Transverse colon (tissue), 4 donors: ENCODE results near the gene KLHL9.

Experiments used
- CTCF ChIP-seq, 5 experiments: fragments of 200-600 bp in 3 of 5; fragments of 450-650 bp in 2 of 5; sonication (generic) in 3 of 5; IDR thresholded peaks; 1 replicate in 2 of 5; 2 replicates in 3 of 5; pipeline ENCODE4 v1.5.1; 2016 to 2017; ENCODE audit warnings: antibody characterized with exemption in 5 of 5, inconsistent platforms in 3 of 5, mild to moderate bottlenecking in 2 of 5, moderate library complexity in 1 of 5
- POLR2A ChIP-seq: fragments of 450-650 bp; IDR thresholded peaks from one replicate; pipeline ENCODE4 v1.6.1; 2016; ENCODE audit warnings: antibody characterized with exemption, mild to moderate bottlenecking, moderate library complexity
- POLR2AphosphoS5 ChIP-seq, 3 donors: sonication (generic); formaldehyde crosslinking; IDR thresholded peaks; one replicate each; pipeline ENCODE4 v1.6.1; 2016; ENCODE audit warnings: antibody characterized with exemption in 3 of 3

- no peak for TF ChIP-seq POLR2AphosphoS5 (IDR thresholded peaks at IDR 0.05)
- TF ChIP-seq CTCF (IDR thresholded peaks at IDR 0.05) = no peak
- TF ChIP-seq POLR2A = no peak
Measured at GRCh38 chr9:21340735-21341134, 5.5 kb upstream of the KLHL9 start.
